ENCODE measurements around the gene IMMP2L.

IMMP2L gene

DNA sequence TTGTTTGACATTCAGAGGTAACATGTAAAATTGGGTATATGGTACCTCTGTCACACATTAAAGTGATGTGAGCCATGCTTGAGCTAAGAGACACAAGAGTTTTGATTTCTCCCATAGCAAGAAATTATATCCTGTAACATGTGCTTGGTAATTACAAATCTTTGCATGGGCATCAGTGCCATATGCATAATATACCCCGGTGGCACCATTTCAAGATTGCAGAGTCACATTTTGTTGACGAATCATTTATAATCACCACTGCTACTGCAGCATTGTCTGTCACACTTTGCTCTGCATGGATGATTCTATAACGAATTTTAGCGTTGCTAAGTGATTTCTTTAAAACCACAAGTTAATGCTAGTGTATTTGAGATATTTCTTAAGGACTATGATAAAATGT lies 915.0 kb downstream of the IMMP2L start:
- ATAC-seq (ENCODE audit: low read depth), result no peak
- no peaks in the 10 kb centered on the region for H3K27me3 ChIP-seq (ENCODE audit: insufficient read depth, poor library complexity, severe bottlenecking)
- no peaks in the 10 kb centered on the region for H3K4me1 ChIP-seq (ENCODE audit: insufficient read depth, poor library complexity, severe bottlenecking)
- DNase-seq (ENCODE audit: low spot score), result no peak
- TF ChIP-seq, protein P1, sequence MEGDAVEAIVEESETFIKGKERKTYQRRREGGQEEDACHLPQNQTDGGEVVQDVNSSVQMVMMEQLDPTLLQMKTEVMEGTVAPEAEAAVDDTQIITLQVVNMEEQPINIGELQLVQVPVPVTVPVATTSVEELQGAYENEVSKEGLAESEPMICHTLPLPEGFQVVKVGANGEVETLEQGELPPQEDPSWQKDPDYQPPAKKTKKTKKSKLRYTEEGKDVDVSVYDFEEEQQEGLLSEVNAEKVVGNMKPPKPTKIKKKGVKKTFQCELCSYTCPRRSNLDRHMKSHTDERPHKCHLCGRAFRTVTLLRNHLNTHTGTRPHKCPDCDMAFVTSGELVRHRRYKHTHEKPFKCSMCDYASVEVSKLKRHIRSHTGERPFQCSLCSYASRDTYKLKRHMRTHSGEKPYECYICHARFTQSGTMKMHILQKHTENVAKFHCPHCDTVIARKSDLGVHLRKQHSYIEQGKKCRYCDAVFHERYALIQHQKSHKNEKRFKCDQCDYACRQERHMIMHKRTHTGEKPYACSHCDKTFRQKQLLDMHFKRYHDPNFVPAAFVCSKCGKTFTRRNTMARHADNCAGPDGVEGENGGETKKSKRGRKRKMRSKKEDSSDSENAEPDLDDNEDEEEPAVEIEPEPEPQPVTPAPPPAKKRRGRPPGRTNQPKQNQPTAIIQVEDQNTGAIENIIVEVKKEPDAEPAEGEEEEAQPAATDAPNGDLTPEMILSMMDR (IDR thresholded peaks at IDR 0.05; ENCODE audit: poor library complexity, severe bottlenecking), result no peak
- no peak overlapping the region for H3K4me3 ChIP-seq (ENCODE audit: severe bottlenecking)
- H3K9me3 ChIP-seq (ENCODE audit: severe bottlenecking), result no peaks in the 10 kb centered on the region
- H3K36me3 ChIP-seq (ENCODE audit: low read depth), result no peaks in the 10 kb centered on the region
- H3K27ac ChIP-seq (ENCODE audit: poor library complexity, severe bottlenecking), result no peak overlapping the region

DNA sequence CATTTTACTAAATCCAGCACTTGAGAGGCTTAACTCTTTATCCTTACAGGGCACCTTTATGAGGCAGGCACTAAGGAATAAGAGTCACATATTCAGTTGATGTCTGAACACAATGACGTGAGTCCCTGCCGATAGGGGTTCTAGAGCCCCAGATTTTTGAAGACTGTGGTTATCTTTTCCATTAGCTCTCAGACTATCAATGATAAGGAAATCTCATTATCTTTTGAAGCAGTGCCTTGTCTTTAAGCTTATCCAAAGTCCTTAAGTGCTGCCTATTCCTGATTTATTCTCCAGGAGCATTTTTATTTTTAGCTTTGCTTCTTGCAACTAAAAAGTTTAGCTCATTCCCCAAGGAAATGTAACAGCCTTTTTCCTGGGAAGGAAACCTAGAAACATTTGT lies 915.5 kb downstream of the IMMP2L start:
- ATAC-seq (ENCODE audit: low read depth), result no peak

DNA sequence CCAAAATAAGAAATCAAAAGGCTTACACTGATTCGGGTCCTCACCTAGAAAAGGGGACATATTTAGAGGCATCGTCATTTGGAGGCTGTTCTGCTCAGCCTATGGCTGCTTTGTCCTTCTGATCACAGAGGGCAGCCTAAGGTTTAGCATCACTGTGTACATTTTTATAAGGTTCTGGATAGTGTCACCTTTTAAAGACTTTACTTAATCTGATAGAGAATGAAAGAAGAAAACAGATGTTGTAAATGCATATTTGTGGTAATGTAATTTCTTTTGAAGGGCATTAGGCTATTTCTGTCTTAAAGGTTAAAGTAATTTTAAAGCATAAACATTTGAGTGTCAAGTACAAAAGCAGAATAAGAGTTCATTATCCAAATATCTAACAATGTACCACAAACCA lies 916.7 kb downstream of the IMMP2L start:
- no peaks in the 10 kb centered on the region for H3K36me3 ChIP-seq (ENCODE audit: low read depth)
- no peaks in the 10 kb centered on the region for H3K27me3 ChIP-seq (ENCODE audit: insufficient read depth, poor library complexity, severe bottlenecking)
- no peak overlapping the region for H3K27ac ChIP-seq (ENCODE audit: poor library complexity, severe bottlenecking)
- TF ChIP-seq, protein P1 (IDR thresholded peaks at IDR 0.05; ENCODE audit: poor library complexity, severe bottlenecking), result no peak
- H3K9me3 ChIP-seq (ENCODE audit: severe bottlenecking), result no peaks in the 10 kb centered on the region
- DNase-seq (ENCODE audit: low spot score), result no peak
- no peak for ATAC-seq (ENCODE audit: low read depth)
- no peaks in the 10 kb centered on the region for H3K4me1 ChIP-seq (ENCODE audit: insufficient read depth, poor library complexity, severe bottlenecking)
- no peak overlapping the region for H3K4me3 ChIP-seq (ENCODE audit: severe bottlenecking)

More for the DNA sequence above, 915.5 kb downstream of the IMMP2L start:
- H3K4me1 ChIP-seq (ENCODE audit: insufficient read depth, poor library complexity, severe bottlenecking), result no peaks in the 10 kb centered on the region
- TF ChIP-seq, protein P1 (IDR thresholded peaks at IDR 0.05; ENCODE audit: poor library complexity, severe bottlenecking), result no peak
- no peaks in the 10 kb centered on the region for H3K9me3 ChIP-seq (ENCODE audit: severe bottlenecking)
- H3K27ac ChIP-seq (ENCODE audit: poor library complexity, severe bottlenecking), result no peak overlapping the region
- H3K36me3 ChIP-seq (ENCODE audit: low read depth), result no peaks in the 10 kb centered on the region
- H3K4me3 ChIP-seq (ENCODE audit: severe bottlenecking), result no peak overlapping the region
- H3K27me3 ChIP-seq (ENCODE audit: insufficient read depth, poor library complexity, severe bottlenecking), result no peaks in the 10 kb centered on the region
- DNase-seq (ENCODE audit: low spot score), result no peak

DNA sequence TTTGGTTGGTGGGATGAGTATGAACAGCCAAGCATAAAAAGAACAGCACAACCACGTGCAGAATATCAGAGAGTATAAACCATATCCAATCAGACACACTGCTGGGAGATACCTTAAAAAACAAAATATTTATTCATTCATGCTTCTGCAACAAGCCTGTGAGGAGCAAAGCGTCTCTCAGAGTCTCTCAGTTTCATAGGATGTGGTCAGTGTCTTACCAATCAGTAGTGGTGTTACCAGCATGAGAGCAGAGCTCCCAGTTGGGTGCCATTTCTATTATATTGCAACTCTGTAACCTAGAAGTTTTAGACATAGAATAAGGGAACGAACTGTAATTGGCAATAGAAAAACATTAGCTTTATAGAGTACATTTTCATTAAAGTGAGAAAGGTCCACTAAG lies 917.2 kb downstream of the IMMP2L start:
- H3K4me3 ChIP-seq (ENCODE audit: severe bottlenecking), result no peak overlapping the region
- no peaks in the 10 kb centered on the region for H3K9me3 ChIP-seq (ENCODE audit: severe bottlenecking)
- TF ChIP-seq, protein P1 (IDR thresholded peaks at IDR 0.05; ENCODE audit: poor library complexity, severe bottlenecking), result no peak
- no peak for ATAC-seq (ENCODE audit: low read depth)
- no peaks in the 10 kb centered on the region for H3K36me3 ChIP-seq (ENCODE audit: low read depth)
- no peak for DNase-seq (ENCODE audit: low spot score)
- no peaks in the 10 kb centered on the region for H3K4me1 ChIP-seq (ENCODE audit: insufficient read depth, poor library complexity, severe bottlenecking)
- no peak overlapping the region for H3K27ac ChIP-seq (ENCODE audit: poor library complexity, severe bottlenecking)
- no peaks in the 10 kb centered on the region for H3K27me3 ChIP-seq (ENCODE audit: insufficient read depth, poor library complexity, severe bottlenecking)

DNA sequence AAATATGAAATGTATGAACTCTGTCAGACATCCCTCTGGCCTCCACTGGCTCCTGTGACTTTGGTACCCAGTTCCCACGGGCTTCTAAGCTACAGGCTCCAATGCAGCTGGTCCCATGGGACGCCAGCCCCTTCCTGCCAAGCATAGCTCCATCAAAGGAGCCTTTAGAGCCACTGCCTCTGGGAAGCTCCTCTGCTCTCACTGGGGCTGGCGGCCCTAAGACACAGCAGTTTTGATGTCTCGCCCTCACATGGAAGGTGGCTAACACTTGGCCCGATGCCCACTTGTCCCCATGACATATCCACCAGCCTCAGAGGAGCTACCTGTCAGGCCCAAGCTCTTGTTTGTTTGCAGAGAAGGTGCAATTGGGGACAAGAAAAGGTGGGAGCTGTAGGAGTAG lies 925.0 kb downstream of the IMMP2L start:
- no peaks in the 10 kb centered on the region for H3K9me3 ChIP-seq (ENCODE audit: severe bottlenecking)
- no peak overlapping the region for H3K27ac ChIP-seq (ENCODE audit: poor library complexity, severe bottlenecking)
- no peaks in the 10 kb centered on the region for H3K4me1 ChIP-seq (ENCODE audit: insufficient read depth, poor library complexity, severe bottlenecking)
- no peaks in the 10 kb centered on the region for H3K36me3 ChIP-seq (ENCODE audit: low read depth)
- ATAC-seq (ENCODE audit: low read depth) (no peak), DNase-seq (ENCODE audit: low spot score) (peak; percentile 42)
- H3K27me3 ChIP-seq (ENCODE audit: insufficient read depth, poor library complexity, severe bottlenecking), result no peaks in the 10 kb centered on the region
- TF ChIP-seq, protein P1 (IDR thresholded peaks at IDR 0.05; ENCODE audit: poor library complexity, severe bottlenecking), result no peak
- H3K4me3 ChIP-seq (ENCODE audit: severe bottlenecking), result no peak overlapping the region

Data from RWPE2 (cell line).